Measurements from ENCODE around the gene ANKIB1. TPM values are rescaled to one million over a fixed set of nuclear protein-coding genes. Genes with fewer than 3 reads are reported as not detected.

ANKIB1 gene
- total RNA-seq, 4 donors from 2014 or later = 35.0 to 42.0 (median 39.1) TPM

- Histone ChIP-seq H3K36me3 (no peaks in the 10 kb centered on the region), H3K4me3 (no peak overlapping the region), H3K27ac (no peak overlapping the region), H3K9me3 (no peaks in the 10 kb centered on the region), H3K4me1 (peaks cover 0 to 19% (median 0%) of the 10 kb centered on the region in 3 donors), H3K27me3 (peaks cover 20% of the 10 kb centered on the region)
- 33 to 47% methylated on average over 3 to 16 of the region's 20 CpGs for WGBS, 2 donors (ENCODE audit: low coverage in 1 of 2)
- no peak for TF ChIP-seq EP300 (IDR thresholded peaks at IDR 0.05)
- no peak for TF ChIP-seq CTCF (IDR thresholded peaks at IDR 0.05)
- TF ChIP-seq POLR2AphosphoS5 (IDR thresholded peaks at IDR 0.05) = no peak
- no peak for TF ChIP-seq POLR2A (IDR thresholded peaks at IDR 0.05)
- ATAC-seq = no peak
These were observed 179.7 kb downstream of the ANKIB1 start for GRCh38 chr7:92425311-92425947.

DNA sequence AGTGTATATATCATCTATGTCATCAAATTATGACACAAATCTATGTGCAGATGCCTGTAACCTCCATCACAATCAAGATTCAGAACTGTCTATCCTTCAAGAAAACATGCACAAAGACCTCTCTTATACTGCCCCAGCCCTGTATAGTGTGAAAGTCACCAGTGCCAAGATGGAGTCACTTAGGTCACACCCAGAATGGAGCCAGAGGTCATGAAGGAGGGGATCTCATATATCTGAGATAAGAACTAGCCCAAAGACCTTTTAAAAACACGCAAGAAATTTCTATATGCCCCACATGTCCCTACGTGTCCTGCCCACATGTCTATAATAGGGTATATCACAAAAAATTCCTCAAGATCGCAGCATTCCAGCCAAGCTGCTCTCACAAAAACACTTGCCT is 181.4 kb downstream of the ANKIB1 start:
- Histone ChIP-seq H3K4me1 (peaks cover 0 to 19% (median 0%) of the 10 kb centered on the region in 3 donors), H3K9me3 (no peaks in the 10 kb centered on the region), H3K4me3 (no peak overlapping the region), H3K36me3 (no peaks in the 10 kb centered on the region), H3K27ac (no peak overlapping the region), H3K27me3 (peaks cover 20% of the 10 kb centered on the region)
- WGBS, 2 donors (ENCODE audit: low coverage in 1 of 2) = 83 to 92% methylated on average over 3 of the region's 3 CpGs
- TF ChIP-seq POLR2AphosphoS5 (IDR thresholded peaks at IDR 0.05) (no peak), POLR2A (IDR thresholded peaks at IDR 0.05) (no peak), CTCF (IDR thresholded peaks at IDR 0.05) (no peak), EP300 (IDR thresholded peaks at IDR 0.05) (no peak)
- no peak for ATAC-seq

GRCh38 chr7:92432299-92432946 is 186.6 kb downstream of the ANKIB1 start:
- ATAC-seq = no peak
- Histone ChIP-seq H3K4me3 (no peak overlapping the region), H3K36me3 (no peaks in the 10 kb centered on the region), H3K27me3 (peaks cover 5% of the 10 kb centered on the region), H3K27ac (no peak overlapping the region), H3K4me1 (no peaks in the 10 kb centered on the region), H3K9me3 (no peaks in the 10 kb centered on the region)
- TF ChIP-seq EP300 (IDR thresholded peaks at IDR 0.05) (no peak), POLR2A (IDR thresholded peaks at IDR 0.05) (no peak), POLR2AphosphoS5 (IDR thresholded peaks at IDR 0.05) (no peak), CTCF (IDR thresholded peaks at IDR 0.05) (no peak)
- WGBS, 2 donors (ENCODE audit: low coverage in 1 of 2) = 88 to 92% methylated on average over 3 of the region's 3 CpGs

DNA sequence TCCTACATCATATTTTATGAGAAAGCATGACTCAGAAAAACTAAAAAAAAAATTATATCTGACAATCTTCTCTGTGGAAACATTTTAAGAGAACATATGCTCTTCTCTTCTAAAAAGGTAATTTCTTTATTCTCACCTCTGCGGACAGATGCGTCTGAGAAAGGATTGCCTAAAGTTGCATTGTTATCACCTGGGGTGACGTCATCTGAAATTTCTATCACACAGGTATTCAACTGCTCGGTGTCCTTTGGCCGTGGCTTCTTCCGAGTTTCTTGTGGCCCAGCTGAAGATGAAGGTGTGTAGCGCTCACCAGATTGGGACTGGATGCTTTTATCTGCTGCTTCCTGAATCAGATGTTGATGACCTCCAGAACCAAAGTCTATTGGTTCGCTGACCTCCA is 187.2 kb downstream of the ANKIB1 start:
- H3K4me3 ChIP-seq = no peak overlapping the region
- ATAC-seq = no peak
- no peaks in the 10 kb centered on the region for H3K27me3 ChIP-seq
- TF ChIP-seq CTCF (IDR thresholded peaks at IDR 0.05) = no peak
- no peak for TF ChIP-seq POLR2AphosphoS5 (IDR thresholded peaks at IDR 0.05)
- no peak for TF ChIP-seq EP300 (IDR thresholded peaks at IDR 0.05)
- no peak for TF ChIP-seq POLR2A (IDR thresholded peaks at IDR 0.05)
- H3K36me3 ChIP-seq = no peaks in the 10 kb centered on the region
- H3K27ac ChIP-seq = no peak overlapping the region
- H3K9me3 ChIP-seq = no peaks in the 10 kb centered on the region
- WGBS, 2 donors (ENCODE audit: low coverage in 1 of 2) = 88 to 97% methylated on average over 8 of the region's 8 CpGs
- H3K4me1 ChIP-seq = no peaks in the 10 kb centered on the region

DNA sequence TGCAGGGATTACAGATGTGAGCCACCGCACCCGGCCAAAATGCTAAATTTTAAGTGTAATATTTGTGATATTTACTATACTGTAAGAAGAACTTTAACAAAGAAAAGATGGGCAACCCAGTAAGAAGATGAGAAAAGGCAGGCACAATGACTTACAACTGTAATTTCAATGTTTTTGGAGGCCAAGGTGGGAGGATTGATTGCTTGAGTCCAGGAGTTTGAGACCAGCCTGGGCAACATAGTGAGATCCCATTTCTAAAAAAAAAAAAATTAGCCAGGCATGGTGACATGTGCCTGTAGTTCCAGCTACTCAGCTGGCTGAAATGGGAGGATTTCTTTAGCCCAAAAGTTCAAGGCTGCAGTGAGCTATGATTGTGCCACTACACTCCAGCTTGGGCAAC is 189.8 kb downstream of the ANKIB1 start:
- Histone ChIP-seq H3K27me3 (no peaks in the 10 kb centered on the region), H3K27ac (no peak overlapping the region), H3K4me3 (no peak overlapping the region), H3K9me3 (no peaks in the 10 kb centered on the region), H3K36me3 (no peaks in the 10 kb centered on the region), H3K4me1 (no peaks in the 10 kb centered on the region)
- TF ChIP-seq EP300 (IDR thresholded peaks at IDR 0.05) (no peak), CTCF (IDR thresholded peaks at IDR 0.05) (no peak), POLR2A (IDR thresholded peaks at IDR 0.05) (no peak), POLR2AphosphoS5 (IDR thresholded peaks at IDR 0.05) (no peak)
- no peak for ATAC-seq
- no CpG with 5 or more reads among the region's 2 CpGs for WGBS, 2 donors (ENCODE audit: low coverage in 1 of 2)
